Vagina (tissue), 2 donors: ENCODE results near the gene IBA57.

Experiments
- POLR2AphosphoS5 ChIP-seq, 2 donors: sonication (generic); formaldehyde crosslinking; IDR thresholded peaks; one replicate each; pipeline ENCODE4 v1.9.0; 2017; ENCODE audit warnings: antibody characterized with exemption in 2 of 2, mild to moderate bottlenecking in 2 of 2, low read depth in 1 of 2; ENCODE audit not compliant: insufficient read depth in 1 of 2
- TF ChIP-seq, protein P1 (sequence below), 3 experiments: fragments of 450-650 bp in 2 of 3; fragments of 200-600 bp in 1 of 3; sonication (generic) in 1 of 3; IDR thresholded peaks; one replicate each; pipeline ENCODE4 v1.5.1; 2017 to 2019; ENCODE audit warnings: antibody characterized with exemption in 3 of 3, mild to moderate bottlenecking in 2 of 3, moderate library complexity in 2 of 3

DNA sequence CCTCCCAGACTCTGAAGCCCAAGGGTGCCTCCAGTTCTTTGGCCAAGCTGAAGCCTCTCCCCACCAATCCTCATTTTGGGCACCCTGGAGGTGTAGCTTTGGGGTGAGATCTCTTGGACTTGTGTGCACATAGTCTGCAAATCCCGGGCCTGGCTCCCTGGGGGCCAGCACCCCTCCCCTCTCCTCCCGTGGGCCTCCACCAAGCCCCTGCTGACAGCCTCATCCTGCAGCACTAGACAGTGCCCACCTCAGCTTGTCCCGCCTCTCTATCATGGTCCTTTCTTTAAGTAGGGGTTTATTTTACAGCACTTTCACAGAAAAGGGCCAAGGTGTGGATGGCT, 12.7 kb upstream of the IBA57 start:
- TF ChIP-seq, protein P1, sequence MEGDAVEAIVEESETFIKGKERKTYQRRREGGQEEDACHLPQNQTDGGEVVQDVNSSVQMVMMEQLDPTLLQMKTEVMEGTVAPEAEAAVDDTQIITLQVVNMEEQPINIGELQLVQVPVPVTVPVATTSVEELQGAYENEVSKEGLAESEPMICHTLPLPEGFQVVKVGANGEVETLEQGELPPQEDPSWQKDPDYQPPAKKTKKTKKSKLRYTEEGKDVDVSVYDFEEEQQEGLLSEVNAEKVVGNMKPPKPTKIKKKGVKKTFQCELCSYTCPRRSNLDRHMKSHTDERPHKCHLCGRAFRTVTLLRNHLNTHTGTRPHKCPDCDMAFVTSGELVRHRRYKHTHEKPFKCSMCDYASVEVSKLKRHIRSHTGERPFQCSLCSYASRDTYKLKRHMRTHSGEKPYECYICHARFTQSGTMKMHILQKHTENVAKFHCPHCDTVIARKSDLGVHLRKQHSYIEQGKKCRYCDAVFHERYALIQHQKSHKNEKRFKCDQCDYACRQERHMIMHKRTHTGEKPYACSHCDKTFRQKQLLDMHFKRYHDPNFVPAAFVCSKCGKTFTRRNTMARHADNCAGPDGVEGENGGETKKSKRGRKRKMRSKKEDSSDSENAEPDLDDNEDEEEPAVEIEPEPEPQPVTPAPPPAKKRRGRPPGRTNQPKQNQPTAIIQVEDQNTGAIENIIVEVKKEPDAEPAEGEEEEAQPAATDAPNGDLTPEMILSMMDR (IDR thresholded peaks at IDR 0.05): no peak
- TF ChIP-seq POLR2AphosphoS5 (IDR thresholded peaks at IDR 0.05; ENCODE audit: insufficient read depth in 1 of 2, low read depth in 1 of 2): no peak
